Cerebellar cortex (tissue), 1 donor: Measurements from ENCODE around the gene SPG11.
"Not testable (repeated sequence)": the region's sequence is repeated elsewhere in the genome, so short reads cannot be mapped to it uniquely, and the experiment has no call there.

Source experiments
- DNase-seq: peaks from one replicate; pipeline ENCODE4 v3.0.0-alpha.2; 2015; ENCODE audit warnings: low spot score

Gene SPG11

DNA sequence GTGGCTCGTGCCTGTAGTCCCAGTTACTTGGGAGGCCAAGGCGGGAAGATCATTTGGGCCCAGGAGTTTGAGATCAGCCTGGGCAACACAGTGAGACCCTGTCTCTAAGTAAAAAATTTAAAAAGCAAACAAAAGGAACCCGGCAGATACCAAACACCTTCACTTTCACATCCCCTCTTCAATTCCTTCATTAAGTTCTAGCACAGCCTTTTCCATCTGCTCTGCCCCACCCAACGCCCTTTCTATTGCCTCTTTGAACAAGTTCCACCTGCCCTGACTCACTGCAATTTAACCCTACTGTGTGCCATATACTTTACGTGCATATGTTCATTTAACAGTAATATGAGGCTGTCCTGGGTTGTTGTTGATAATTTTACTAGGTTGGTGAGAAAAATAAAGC, 12.4 kb upstream of the SPG11 start:
- DNase-seq = no peak

DNA sequence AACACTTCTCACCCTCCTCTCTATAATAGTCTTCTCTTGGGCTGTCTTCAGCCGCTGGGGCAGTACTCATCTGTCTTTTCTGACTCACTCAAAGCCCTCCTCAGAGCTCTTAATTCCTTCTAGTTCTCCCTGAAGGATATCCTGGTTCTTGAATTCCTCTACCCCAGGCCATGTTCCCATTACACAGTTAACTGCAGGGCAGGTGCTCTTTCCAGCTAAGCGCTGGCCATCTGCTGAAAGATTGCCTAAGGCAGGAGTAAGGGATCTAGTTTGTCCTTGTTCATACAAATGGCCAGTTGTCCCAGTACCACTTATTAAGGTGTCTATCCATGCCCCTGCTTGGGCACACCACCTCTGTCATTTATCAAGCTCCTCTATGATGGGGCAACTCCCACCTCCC, 10.2 kb upstream of the SPG11 start:
- DNase-seq = no peak

DNA sequence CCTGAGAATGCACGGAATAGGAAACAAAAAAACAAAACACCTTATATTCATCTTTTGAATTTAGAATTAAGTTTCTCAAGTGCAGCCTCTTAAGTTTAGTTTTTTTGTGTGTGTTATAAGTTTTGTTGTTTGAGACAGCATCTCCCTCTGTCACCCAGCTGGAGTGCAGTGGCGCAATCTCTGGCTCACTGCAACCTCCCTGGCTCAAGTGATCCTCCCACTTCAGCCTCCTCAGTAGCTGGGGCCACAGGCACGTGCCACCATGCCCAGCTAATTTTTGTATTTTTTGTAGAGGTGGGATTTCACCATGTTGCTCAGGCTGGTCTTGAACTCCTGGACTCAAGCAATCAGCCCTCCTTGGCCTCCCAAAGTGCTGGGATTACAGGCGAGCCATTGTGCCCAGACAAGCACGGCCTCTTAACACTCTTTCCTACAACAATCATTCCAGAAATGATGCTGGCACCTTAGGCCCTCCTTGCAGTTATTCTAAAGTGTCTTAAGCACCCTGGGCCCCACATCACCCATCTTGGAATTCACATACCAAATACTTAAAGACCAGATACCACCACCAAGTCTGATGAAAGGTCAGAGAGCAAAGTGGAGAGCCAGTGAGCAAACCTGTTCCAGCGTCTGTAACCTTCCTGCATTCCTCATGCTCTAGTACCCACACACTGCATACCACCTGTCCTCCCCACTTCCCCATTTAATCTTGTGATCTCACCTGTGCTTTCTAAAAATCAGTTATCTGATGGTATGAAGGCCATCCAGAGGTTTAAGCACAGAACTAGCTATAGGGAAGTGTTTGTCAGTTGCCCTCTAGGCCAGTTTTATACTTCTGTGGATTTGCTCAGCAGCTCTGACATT, 6.9 kb upstream of the SPG11 start:
- no peak for DNase-seq

DNA sequence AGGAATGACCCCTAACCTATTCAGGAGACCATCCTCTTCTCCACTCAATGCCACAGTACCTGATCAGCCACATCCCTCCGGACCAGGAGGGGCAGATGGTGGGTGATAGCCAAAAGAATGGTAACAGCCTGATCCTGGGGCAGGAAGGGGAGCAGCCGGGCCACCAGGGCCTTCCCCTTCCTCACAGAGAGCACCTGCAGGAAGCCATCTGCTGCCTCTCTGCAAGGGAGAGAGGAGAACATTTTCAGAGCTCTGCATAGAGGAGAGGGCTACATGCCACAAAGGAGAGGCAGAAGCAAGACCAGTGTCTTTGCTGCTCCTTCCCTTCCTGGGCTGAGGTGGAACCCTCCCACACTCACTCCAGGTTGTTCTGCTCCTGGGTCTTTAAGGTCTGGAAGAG, 5.5 kb upstream of the SPG11 start:
- DNase-seq = no peak

DNA sequence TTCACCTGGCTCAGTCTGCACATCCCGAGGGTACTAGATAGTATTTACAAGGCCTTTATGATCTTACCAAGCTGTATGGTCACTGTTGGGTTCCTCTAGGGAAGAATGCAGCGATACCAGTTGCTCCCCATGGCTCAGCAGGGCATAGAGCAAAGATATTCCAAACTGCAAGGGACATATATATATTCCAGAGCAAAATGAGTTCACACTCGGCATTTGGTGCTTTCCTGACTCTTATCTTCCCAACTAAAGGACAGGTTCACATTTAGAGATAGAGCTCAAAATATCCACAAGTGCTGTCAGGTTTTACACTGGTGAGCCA, 3.5 kb upstream of the SPG11 start:
- no peak for DNase-seq

DNA sequence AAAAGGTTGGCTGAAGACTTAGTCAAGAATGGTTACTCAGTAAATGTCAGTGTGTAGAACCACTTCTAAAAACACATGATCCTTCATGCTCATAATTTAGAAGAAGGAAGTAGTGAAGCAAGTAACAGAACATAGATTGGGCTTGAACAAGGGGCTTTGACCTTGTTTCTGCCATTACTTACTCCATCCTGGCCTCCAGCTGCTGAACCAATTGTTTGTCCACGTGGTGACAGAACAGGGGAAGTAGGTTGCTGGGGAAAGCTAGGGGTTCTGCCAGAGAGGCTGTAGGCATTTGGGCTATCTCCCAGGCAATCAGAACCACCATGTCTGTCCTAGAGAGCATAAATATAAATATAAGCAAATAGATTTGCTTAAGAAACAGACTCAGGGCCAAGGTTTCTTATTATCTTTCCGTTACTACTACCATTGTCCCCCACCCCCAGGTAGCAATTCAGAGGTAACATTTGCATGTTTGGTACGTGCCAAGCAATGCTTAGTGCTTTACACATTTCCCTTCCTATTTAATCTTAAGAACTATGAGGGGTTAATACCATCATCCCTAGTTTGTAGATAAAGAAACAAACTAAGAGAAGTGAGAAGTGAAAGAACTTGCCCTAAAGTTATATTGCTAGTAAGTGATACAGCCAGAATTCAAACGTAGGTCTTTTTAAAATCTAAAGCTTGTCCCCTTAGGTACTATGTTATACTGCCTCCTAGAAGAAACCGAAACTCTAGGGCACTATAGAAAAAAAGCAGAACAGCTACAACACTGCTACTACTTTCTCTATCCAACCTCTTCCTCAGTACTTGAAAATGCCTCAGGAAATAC, 3.0 kb upstream of the SPG11 start:
- DNase-seq = no peak

DNA sequence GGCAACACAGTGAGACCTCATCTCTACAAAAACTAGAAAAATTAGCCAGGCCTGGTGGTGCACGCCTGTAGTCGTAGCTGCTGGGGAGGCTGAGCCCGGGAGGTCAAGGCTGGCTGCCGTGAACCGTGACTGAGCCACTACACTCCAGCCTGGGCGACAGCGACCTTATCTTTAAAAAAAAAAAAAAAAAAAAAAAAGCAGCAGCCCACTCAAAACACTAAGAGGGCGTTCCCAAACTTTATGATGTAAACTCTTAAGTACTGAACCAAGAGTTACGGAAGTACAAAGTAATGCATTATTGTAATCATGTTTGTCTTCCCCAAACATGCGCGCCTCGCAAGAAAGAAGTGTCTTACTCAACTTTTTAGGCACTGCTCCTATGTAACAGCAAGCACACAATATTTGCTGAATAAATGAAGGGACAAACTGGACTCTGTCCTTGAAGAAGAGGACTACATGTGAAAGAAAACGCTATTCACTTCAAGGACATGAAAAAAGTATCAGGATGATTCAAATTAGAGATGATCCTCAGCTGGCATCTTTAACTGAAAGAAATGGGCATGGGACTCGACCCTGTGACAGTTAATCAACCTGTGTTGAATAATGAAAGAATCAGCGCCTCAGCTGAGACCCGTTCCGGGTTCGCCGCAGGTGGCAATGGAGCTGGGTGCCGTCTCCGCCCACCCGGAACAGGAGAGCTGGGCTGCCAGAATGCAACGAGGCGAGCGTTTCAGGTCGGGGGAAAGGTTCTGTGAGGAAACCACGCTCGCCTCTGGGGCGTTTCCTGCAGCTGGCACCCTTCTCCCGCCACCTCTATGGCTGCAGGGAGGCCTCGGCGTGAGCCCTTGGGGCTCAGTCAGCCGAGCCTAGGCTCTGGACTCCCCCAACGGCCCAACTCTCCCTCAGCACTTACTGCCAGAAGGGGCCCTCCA, 718 bp downstream of the SPG11 start:
- DNase-seq = peak; percentile 54

DNA sequence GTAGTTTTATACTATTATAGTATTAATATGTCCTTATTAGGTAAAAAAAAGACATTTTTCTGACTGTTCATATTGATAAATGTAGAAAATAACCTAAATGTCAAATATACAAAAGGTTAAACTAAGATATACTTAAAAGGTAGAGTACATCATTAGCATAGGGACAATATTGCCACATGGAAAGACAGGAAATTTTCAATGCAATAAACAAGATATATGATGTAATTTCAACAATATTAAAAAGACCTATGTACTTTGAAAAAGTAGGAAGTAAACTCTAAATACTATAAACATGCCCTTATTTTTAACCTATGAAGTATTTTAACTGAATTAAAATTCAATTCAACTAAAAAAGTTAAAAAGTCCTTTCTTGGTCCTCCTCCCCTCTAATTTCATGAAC, 1.9 kb downstream of the SPG11 start:
- DNase-seq = no peak

DNA sequence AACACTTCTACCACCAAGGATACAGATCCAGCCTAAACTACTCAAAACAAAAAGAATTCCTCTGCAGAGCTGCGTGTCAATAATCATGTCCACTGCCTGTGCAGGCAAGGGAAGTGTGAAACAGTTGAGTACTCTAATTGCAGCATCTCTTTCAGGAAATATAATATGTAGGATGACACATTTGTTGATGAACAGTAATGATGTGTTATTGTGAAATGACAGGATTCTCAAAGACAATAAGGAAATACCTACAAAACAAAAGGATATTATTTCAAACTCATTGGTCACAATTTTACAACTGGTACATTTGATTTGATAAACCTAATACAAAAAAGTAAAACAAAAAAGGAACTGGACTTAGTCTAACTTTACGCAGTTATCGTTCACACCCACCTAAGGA, 4.4 kb downstream of the SPG11 start:
- no peak for DNase-seq

DNA sequence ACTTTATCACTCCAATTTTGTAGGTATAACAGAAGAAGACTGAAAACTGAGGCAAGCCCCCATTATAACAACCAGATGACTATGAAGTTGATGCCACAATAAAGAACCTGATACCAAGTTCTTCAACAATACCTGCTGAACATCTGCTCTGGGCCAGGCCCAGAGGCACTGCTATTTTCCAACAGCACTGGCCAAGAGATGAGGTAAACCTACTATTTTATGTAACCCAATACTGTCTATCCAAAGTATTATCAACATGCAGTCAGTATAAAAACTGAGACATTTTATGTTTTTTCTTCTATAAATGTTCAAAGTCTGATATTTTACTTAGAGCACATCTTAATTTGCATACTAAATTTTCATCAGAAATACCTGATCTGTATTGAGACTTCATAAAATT, 6.1 kb downstream of the SPG11 start:
- no peak for DNase-seq

DNA sequence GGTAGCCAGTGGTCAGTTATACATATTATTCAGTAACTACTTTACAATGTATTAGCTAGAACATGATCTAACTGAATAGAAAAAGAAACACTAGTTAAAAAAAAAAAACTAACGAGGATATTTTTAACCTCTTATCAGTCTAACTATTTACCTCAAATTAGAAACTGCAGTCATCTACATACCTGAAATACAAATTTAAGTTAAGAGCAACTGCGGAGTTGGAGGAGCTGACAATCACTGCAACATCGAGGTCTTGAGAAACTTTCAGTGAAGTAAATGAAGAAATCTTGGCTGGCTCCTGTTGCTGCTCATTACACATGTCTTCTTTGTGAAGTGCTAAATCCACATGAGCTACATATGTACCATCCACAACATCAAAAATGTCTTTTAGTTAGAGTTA, 6.5 kb downstream of the SPG11 start:
- DNase-seq = no peak

DNA sequence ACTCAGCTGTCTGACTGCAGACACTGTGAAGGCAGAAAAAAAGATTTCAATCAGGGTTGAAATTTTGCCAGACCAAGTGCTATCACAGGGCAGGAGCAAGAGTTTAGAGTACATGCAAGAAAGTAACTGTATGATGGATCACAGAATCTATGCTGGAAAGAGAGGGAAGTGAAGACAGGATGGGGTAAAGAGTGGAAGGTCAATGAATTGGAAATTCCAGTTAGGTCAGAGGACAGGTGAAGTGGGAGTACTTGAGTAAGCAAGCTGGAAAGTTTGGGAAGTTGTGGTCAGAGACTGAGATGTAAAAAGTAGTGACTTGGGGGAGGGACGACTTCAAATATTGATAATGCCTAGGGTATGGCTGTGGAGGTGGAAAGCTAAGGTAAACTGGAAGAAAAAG, 7.2 kb downstream of the SPG11 start:
- no peak for DNase-seq

DNA sequence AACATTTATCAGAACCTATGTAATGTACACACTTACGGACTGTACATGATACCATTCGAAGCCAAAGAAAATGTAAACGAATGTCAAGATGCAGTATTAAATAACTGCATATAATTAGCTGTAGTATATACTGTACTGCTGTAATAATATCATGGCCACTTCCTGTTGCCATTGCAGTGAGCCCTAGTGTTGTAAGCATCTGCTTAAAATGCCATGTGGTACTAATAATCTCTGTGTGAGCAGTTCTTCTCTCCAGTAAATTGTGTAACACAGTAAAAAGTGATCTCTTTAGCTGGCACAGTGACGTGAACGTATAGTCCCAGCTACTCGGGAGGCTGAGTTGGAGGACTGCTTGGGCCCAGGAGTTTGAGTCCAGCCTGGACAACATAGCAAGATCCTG, 8.6 kb downstream of the SPG11 start:
- no peak for DNase-seq

DNA sequence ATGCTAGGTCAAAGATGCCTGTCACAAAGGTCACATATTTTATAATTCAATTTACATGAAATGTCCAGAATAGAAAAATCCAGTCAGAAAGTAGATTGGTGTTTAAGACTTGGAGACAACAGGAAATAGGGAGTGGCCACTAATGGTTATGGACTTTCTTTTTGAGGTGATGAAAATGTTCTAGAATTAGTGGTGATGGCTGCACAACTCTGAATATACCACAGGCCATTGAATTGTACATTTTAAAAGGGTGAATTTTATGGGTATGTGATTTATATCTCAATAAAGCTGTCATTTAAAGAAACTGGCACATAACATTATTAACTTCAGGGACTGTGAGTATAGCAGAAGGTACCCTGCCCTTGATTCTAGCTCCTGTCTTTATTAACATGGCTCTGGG, 15.8 kb downstream of the SPG11 start:
- no peak for DNase-seq

DNA sequence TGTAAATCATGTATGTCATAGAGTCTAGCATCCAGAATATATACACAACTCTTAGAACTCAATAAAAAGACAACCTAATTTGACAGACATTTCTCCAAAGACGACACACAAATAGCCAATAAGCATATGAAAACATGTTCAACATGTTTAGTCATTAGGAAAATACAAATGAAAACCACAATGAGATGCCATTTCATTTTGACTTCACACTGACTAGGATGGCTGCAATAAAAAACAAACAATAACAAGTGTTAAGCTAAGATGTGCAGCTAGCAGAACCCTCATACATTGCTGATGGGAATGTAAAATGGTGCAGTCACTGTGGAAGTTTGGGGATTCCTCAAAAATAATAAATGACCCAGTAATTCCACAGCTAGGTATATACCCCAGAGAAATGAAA, 16.4 kb downstream of the SPG11 start:
- DNase-seq = no peak

DNA sequence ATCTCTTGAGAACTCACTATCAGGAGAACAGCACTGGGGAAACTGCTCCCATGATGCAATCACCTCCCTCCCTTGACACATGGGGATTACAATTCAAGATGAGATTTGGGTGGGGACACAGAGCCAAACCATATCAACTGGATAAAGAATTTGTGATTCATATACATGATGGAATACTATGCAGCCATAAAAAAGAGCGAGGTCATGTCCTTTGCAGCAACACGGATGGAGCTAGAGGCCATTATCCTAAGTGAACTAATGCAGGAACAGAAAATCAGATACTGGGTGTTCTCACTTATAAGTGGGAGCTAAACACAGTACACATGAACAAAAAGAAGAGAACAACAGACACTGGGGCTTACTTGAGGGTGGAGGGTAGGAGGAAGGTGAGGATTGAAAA, 17.0 kb downstream of the SPG11 start:
- no peak for DNase-seq

DNA sequence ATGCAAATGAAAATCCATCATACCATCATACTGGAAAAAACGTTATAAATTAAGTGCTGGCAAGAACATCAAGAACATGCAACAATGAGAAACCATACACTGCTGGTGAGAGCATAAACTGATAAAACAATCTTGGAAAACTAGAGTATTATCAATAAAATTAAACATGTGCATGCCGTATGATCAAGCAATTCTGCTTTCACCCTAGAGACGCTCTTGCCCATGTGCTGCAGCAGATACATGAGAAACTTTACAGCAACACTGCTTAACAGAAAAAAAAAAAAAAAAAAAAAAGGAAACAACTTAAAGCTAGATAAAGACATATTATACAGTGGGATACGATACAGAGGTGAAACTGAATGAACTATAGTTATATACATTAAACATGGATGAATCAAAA, 21.8 kb downstream of the SPG11 start:
- no peak for DNase-seq

DNA sequence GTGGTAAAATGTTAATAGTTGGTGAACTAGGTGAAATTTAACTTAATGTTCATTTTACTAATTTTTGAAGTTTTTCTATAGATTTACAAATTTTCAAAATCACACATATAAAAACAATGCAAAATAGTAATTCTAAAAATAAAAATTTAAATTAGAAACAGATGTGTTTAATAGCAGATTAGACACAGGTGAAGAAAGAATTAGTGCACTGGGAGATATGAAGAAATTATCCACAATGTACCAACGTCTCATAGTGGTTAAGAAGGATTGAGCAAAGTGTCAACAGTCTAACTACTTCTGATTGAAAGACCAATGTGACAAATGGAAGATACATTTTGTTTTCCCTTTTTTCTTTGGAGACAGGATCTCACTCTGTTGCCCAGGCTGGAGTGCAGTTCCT, 26.5 kb downstream of the SPG11 start:
- DNase-seq = no peak

DNA sequence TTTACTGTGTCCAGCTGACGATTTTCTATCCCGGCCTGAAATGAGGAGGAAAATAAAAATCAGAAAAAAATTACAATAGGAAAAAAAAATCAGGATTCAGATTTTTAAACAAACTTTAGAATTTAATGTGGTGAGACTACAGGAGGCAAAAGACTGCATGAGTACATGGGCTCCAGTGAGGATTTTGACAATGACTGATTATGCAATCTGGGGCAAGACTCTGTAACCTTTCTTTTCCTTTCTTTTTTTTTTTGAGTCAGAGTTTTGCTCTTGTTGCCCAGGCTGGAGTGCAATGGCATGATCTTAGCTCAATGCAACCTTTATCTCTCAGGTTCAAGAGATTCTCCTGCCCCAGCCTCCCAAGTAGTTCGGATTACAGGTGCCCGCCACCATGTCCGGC, 29.9 kb downstream of the SPG11 start:
- DNase-seq = no peak

DNA sequence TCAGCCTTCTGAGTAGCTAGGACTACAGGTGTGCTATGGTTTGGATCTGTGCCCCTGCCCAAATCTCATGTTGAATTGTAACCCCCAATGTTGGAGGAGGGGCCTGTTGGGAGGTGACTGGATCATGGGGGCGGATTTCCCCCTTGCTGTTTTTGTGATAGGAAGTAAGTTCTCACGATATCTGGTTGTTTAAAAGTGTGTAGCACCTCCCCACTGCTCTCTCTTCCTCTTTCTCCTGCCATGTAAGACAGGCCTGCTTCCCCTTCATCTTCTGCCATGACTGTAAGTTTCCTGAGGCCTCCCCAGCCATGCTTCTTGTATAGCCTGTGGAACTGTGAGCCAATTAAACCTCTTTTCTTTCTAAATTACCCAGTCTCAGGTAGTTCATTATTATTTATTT, 38.2 kb downstream of the SPG11 start:
- DNase-seq = not testable (repeated sequence)

DNA sequence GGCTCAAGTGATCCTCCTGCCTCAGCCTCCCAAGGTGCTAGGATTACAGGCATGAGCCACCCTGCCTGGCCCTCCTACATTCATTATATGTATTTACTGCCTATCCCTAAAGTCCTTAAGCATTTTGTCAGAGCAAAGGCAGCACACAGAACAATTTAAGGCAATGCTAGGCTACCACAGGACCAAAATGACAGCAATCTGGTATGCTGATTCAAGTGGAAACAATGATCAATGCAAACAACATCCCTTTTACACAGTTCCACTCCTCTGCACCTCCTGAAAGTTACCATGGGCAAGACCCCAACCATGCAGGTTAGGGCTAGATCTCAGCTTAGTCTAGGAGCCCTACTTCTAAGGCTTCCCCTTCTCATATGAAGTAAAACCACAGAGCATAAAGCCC, 40.3 kb downstream of the SPG11 start:
- no peak for DNase-seq

DNA sequence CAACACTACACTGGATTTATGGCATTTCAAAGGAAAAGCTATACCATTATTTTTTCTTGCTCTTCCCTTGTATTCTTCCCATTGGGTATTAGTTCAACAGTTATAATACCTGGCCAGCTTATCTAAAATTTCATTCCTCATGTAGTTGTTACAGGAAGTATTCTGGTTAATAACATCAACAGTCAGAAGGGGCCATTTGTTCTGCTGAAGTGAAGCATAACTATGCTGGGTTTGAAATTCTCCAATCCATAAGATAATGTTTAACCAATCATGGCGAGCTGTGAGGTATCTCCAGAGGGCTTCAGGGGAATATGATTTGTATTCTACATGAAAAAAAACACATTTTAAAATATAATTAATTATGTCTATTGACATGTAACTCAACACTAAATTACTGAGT, 43.4 kb downstream of the SPG11 start:
- no peak for DNase-seq

DNA sequence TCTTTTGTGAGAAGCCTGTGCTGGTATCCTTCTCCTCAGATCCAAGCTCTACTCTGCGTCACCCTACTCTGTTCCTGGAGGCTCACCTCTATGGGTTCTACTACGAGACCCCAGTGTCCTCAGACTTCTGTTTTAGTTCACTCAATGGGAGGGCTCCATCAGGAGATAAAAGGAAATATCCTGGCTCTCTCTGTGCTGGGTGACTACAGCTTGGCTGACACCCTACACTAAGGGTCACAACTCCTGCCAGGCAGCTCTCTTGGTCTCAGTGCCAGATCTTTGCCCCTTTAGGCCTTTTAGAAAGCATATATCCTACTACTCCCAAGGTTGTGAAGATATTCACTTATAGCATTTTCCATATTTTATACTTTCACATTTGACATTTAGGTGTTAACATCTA, 46.5 kb downstream of the SPG11 start:
- DNase-seq = no peak
